Karpas-422 (cell line): Measurements from ENCODE around the gene ENTR1. TPM values are rescaled to one million over a fixed set of nuclear protein-coding genes. Genes with fewer than 3 reads are reported as not detected.

Experiments used
- DNase-seq: peaks from one replicate; pipeline ENCODE4 v3.0.0-alpha.2; 2015
- H2AFZ ChIP-seq: fragments of 200-600 bp; sonication (generic); 2 replicates; pipeline ENCODE4 v1.6.1; 2014; ENCODE audit warnings: antibody characterized with exemption, low read length, mixed read lengths
- H3K27ac ChIP-seq: fragments of 200-600 bp; sonication (generic); 2 replicates; pipeline ENCODE4 v1.5.1; 2014; ENCODE audit warnings: mild to moderate bottlenecking, low read length, moderate library complexity
- H3K27me3 ChIP-seq: fragments of 200-600 bp; sonication (generic); 2 replicates; pipeline ENCODE4 v1.6.1; 2014; ENCODE audit warnings: low read length, mixed read lengths
- H3K36me3 ChIP-seq: fragments of 200-600 bp; sonication (generic); 2 replicates; pipeline ENCODE4 v1.6.1; 2014; ENCODE audit warnings: low read length, mixed read lengths; ENCODE audit not compliant: insufficient read depth
- H3K4me1 ChIP-seq: fragments of 200-600 bp; sonication (generic); 2 replicates; pipeline ENCODE4 v1.6.1; 2014; ENCODE audit warnings: mild to moderate bottlenecking, low read length, mixed read lengths
- H3K4me2 ChIP-seq: fragments of 200-600 bp; sonication (generic); 2 replicates; pipeline ENCODE4 v1.6.1; 2014; ENCODE audit warnings: low read length, low read depth, mild to moderate bottlenecking; ENCODE audit not compliant: poor library complexity, severe bottlenecking
- H3K4me3 ChIP-seq: fragments of 200-600 bp; sonication (generic); 2 replicates; pipeline ENCODE4 v1.5.1; 2014; ENCODE audit warnings: mild to moderate bottlenecking, antibody characterized with exemption, low read length, mixed read lengths
- H3K79me2 ChIP-seq: fragments of 200-600 bp; sonication (generic); 2 replicates; pipeline ENCODE4 v1.6.1; 2014; ENCODE audit warnings: mild to moderate bottlenecking, low read length, mixed read lengths
- H3K9ac ChIP-seq: fragments of 200-600 bp; sonication (generic); 2 replicates; pipeline ENCODE4 v1.6.0; 2014; ENCODE audit warnings: low read length
- H3K9me2 ChIP-seq: fragments of 200-600 bp; sonication (generic), shearing (Covaris generic); replicated peaks from 2 replicates; pipeline ENCODE4 v1.6.0; 2014; ENCODE audit warnings: mild to moderate bottlenecking, low read length, moderate library complexity; ENCODE audit not compliant: insufficient read depth
- H3K9me3 ChIP-seq: fragments of 300-700, 200-600 bp; sonication (generic); 2 replicates; pipeline ENCODE4 v1.6.1; 2014; ENCODE audit warnings: low read length, mixed read lengths
- H4K20me1 ChIP-seq: fragments of 200-600 bp; sonication (generic); 2 replicates; pipeline ENCODE4 v1.6.1; 2014; ENCODE audit warnings: mild to moderate bottlenecking, antibody characterized with exemption, low read length, low read depth; ENCODE audit not compliant: insufficient read depth
- total RNA-seq: library from RNA; depleted of rRNA; stranded (reverse); fragments of >200 nt; shearing (Covaris generic); gene quantifications from 2 replicates; pipeline ENCODE4 v1.2.3, GENCODE V29; 2014; ENCODE audit warnings: low replicate concordance; rRNA removed

Gene ENTR1
- total RNA-seq, 1 experiment from 2014 or later, result 65.5 TPM

DNA sequence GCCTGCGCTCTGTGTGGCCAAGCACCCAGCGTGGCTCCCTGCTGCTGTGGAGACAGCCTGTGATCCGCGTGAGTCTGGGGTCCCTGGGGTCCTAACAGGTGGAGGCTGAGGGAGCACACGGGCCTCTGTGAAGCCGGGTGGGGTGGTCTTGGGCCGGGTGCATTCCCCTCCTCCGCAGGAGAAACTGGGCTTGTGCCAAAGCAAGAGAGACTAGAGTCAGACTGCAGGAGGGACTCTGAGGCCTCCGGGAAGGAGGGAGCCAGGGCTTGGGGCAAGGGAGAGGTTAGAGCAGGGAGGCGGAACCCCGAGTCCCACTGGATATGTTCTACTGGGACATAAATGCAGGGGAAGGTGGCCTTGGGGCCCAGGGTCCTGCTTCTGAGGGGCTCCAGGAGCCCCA lies 57.3 kb downstream of the ENTR1 start:
- H3K27ac ChIP-seq, result no peak overlapping the region

DNA sequence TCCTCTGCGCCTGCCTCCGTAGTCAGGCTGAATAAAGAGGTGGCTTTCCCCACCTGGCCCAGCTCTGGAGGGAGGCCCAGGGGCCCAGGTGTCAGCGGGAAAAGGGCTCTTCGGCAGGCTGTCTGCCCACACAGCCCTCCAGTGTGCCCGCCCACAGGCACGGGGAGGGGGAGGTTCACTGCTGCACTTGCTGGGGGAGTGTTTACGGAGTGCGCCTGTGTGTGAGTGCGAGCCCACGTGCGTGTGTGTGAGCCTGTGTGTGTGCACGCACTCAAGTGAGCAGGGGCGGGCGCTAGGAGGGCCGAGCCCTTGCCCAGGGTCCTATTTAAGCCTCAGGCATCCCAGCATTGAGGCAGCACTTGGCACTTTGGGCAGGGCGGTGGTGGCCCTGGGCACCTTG lies 57.7 kb downstream of the ENTR1 start:
- no peak overlapping the region for H2AFZ ChIP-seq
- no peaks in the 10 kb centered on the region for H3K27me3 ChIP-seq
- H3K4me3 ChIP-seq, result no peak overlapping the region
- peaks cover 32% of the 10 kb centered on the region for H3K4me1 ChIP-seq
- H3K4me2 ChIP-seq, result no peak overlapping the region
- DNase-seq, result peak; percentile 71
- H4K20me1 ChIP-seq, result peaks cover 22% of the 10 kb centered on the region; the same call in 1 of the 2 replicates
- no peak overlapping the region for H3K27ac ChIP-seq
- H3K9me2 ChIP-seq, result no peaks in the 10 kb centered on the region
- no peaks in the 10 kb centered on the region for H3K9me3 ChIP-seq
- no peaks in the 10 kb centered on the region for H3K36me3 ChIP-seq
- no peaks in the 10 kb centered on the region for H3K79me2 ChIP-seq
- no peak overlapping the region for H3K9ac ChIP-seq

More for the DNA sequence above, 57.3 kb downstream of the ENTR1 start:
- Histone ChIP-seq H3K9me3 (no peaks in the 10 kb centered on the region), H3K9me2 (no peaks in the 10 kb centered on the region), H3K27me3 (no peaks in the 10 kb centered on the region), H4K20me1 (peaks cover 22% of the 10 kb centered on the region; the same call in 1 of the 2 replicates), H3K4me2 (no peak overlapping the region), H3K36me3 (no peaks in the 10 kb centered on the region), H3K79me2 (no peaks in the 10 kb centered on the region), H2AFZ (no peak overlapping the region), H3K4me3 (no peak overlapping the region), H3K4me1 (peaks cover 32% of the 10 kb centered on the region), H3K9ac (no peak overlapping the region)
- no peak for DNase-seq

Other genes with a start within 250 kb of the ENTR1 start
- not detected in 2 replicates for gene LHX3, start 205.5 kb downstream of the ENTR1 start, total RNA-seq
- 11.3 and 18.9 TPM in 2 replicates for gene QSOX2, start 164.8 kb downstream of the ENTR1 start, total RNA-seq
- gene CCDC187, start 106.5 kb downstream of the ENTR1 start, total RNA-seq, result 0.34 and 0.43 TPM in 2 replicates
- 11.7 and 38.4 TPM in 2 replicates for gene GPSM1, start 83.1 kb downstream of the ENTR1 start, total RNA-seq
- 40.1 and 104 TPM in 2 replicates for gene DNLZ, start 46.9 kb downstream of the ENTR1 start, total RNA-seq
- 1.3 and 2.9 TPM in 2 replicates for gene CARD9, start 36.9 kb downstream of the ENTR1 start, total RNA-seq
- 3.7 and 9.6 TPM in 2 replicates for gene SNAPC4, start 10.4 kb downstream of the ENTR1 start, total RNA-seq
- 20.9 and 55.8 TPM in 2 replicates for gene PMPCA, start within 50 bp of the ENTR1 start, total RNA-seq
- gene INPP5E, start 29.2 kb upstream of the ENTR1 start, total RNA-seq, result 8.0 and 10.4 TPM in 2 replicates
- gene SEC16A, start 72.4 kb upstream of the ENTR1 start, total RNA-seq, result 21.5 and 26.6 TPM in 2 replicates
- gene NOTCH1, start 135.4 kb upstream of the ENTR1 start, total RNA-seq, result 4.3 and 15.0 TPM in 2 replicates